GM04503 (cell line): ENCODE data around the gene NKIRAS2.

Experiments used
- DNase-seq: peaks from one replicate; pipeline ENCODE4 v3.0.0-alpha.2; 2012; ENCODE audit warnings: low read depth

Gene NKIRAS2

GRCh38 chr17:42019509-42020404, at the start of gene NKIRAS2:
NKIRAS2 (plus strand) TSS chr17:42020090; CDS start chr17:42021578, 1,488 bp downstream.
- DNase-seq = peak; percentile 46

GRCh38 chr17:41970901-41971331, 49.0 kb upstream of the NKIRAS2 start:
- DNase-seq = no peak

GRCh38 chr17:41971721-41972523, 48.0 kb upstream of the NKIRAS2 start:
- DNase-seq = no peak

- DNase-seq = no peak
These were observed 47.1 kb upstream of the NKIRAS2 start for GRCh38 chr17:41972571-41973407.

GRCh38 chr17:41973408-41973811, 46.5 kb upstream of the NKIRAS2 start:
- no peak for DNase-seq

- DNase-seq = no peak
These were observed 45.9 kb upstream of the NKIRAS2 start for GRCh38 chr17:41974031-41974430.

- no peak for DNase-seq
These were observed 45.2 kb upstream of the NKIRAS2 start for GRCh38 chr17:41974658-41975057.

GRCh38 chr17:41975099-41976083, 44.5 kb upstream of the NKIRAS2 start:
- no peak for DNase-seq

- DNase-seq = no peak
These were observed 43.6 kb upstream of the NKIRAS2 start for GRCh38 chr17:41976142-41976768.

GRCh38 chr17:41977991-41978390, 41.9 kb upstream of the NKIRAS2 start:
- DNase-seq = no peak

GRCh38 chr17:41982026-41982760, 37.7 kb upstream of the NKIRAS2 start:
- DNase-seq = no peak

GRCh38 chr17:41984454-41984853, 35.4 kb upstream of the NKIRAS2 start:
- no peak for DNase-seq

- DNase-seq = no peak
These were observed 34.0 kb upstream of the NKIRAS2 start for GRCh38 chr17:41985919-41986318.

- DNase-seq = no peak
These were observed 33.3 kb upstream of the NKIRAS2 start for GRCh38 chr17:41986634-41987033.

GRCh38 chr17:41987642-41988041, 32.2 kb upstream of the NKIRAS2 start:
- DNase-seq = no peak

- no peak for DNase-seq
These were observed 31.5 kb upstream of the NKIRAS2 start for GRCh38 chr17:41988418-41988817.

- DNase-seq = no peak
These were observed 30.0 kb upstream of the NKIRAS2 start for GRCh38 chr17:41989702-41990419.

- no peak for DNase-seq
These were observed 27.3 kb upstream of the NKIRAS2 start for GRCh38 chr17:41992576-41992975.

GRCh38 chr17:41996855-41997164, 23.1 kb upstream of the NKIRAS2 start:
- no peak for DNase-seq
